NCI-H82 (cell line): ENCODE data around the gene ANTKMT.

ENCODE experiments used
- DNase-seq: peaks from one replicate; lab custom pipeline; 2025; lab: John Stamatoyannopoulos, UW

ANTKMT gene, protein sequence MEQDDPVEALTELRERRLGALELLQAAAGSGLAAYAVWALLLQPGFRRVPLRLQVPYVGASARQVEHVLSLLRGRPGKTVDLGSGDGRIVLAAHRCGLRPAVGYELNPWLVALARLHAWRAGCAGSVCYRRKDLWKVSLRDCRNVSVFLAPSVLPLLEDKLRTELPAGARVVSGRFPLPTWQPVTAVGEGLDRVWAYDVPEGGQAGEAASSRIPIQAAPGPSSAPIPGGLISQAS

DNA sequence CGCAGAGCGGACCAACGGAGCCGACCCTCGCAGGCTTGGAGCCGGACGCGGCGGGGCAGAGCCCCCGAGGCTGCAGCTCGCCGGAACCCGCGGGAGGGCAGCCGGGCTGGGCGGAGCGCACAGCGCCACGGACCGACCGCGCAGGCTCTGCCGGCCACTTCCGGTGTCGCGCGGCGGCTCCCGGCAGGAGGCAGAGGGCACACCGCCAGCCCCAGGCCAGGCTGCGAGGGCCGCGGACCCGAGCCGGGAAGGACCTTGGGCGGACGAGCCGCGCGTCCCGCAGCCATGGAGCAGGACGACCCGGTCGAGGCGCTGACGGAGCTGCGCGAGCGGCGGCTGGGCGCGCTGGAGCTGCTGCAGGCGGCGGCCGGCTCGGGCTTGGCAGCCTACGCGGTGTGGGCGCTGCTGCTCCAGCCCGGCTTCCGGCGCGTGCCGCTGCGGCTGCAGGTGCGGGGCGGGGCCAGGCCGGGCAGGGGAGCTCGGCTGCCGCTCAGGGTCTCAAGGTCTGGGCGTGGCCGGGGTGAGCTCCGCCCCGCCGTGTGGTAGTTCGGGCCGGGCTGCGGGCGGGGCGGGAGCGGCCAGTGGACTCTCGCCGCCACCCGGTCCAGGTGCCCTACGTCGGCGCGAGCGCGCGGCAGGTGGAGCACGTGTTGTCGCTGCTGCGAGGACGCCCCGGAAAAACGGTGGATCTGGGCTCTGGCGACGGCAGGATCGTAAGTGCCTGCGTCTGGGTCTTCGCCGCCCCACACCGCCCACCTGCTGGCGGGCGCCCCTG is at the start of gene ANTKMT:
TSS of gene ANTKMT (plus strand) at position 157 of the 775 bp plus-strand sequence. CDS start at position 286, 129 bp downstream.
- DNase-seq = peak; percentile 95

GRCh38 chr16:671353-672131 is 49.4 kb upstream of the ANTKMT start:
- DNase-seq = peak; percentile 33

- DNase-seq = no peak
These were observed 48.6 kb upstream of the ANTKMT start for GRCh38 chr16:672371-672770.

DNA sequence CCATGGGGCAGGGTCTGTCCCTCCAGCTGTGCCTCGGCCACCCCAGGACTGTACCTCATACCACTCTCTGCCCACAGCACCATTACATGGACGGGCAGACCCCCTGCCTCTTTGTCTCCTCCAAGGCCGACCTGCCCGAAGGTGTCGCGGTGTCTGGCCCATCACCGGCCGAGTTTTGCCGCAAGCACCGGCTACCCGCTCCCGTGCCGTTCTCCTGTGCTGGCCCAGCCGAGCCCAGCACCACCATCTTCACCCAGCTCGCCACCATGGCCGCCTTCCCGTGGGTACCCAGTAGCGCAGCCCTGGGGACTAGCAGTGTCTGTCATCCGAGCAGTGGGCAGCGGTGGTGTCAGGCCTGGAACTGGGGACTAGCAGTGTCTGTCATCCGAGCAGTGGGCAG is 48.1 kb upstream of the ANTKMT start:
- DNase-seq = no peak

DNA sequence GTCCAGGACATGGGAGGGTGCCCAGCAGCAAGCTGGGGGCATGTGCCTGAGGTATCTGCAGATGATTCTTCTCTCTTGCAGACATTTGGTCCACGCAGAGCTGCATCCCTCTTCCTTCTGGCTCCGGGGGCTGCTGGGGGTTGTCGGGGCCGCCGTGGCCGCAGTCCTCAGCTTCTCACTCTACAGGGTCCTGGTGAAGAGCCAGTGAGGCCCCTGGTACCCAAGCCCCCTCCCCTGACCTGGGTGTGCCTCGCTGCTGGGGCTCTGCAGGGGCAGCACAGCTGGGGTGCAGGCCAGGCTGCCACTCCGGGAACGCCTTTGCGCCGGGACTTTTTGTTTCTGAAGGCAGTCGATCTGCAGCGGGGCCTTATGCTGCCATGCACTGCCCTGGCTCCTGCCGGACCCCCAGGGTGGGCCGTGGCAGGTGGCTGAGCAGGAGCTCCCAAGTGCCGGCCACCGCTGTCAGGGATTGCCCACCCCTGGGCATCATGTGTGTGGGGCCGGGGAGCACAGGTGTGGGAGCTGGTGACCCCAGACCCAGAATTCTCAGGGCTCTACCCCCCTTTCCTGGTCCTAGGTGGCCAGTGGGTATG is 47.5 kb upstream of the ANTKMT start:
- DNase-seq = no peak

DNA sequence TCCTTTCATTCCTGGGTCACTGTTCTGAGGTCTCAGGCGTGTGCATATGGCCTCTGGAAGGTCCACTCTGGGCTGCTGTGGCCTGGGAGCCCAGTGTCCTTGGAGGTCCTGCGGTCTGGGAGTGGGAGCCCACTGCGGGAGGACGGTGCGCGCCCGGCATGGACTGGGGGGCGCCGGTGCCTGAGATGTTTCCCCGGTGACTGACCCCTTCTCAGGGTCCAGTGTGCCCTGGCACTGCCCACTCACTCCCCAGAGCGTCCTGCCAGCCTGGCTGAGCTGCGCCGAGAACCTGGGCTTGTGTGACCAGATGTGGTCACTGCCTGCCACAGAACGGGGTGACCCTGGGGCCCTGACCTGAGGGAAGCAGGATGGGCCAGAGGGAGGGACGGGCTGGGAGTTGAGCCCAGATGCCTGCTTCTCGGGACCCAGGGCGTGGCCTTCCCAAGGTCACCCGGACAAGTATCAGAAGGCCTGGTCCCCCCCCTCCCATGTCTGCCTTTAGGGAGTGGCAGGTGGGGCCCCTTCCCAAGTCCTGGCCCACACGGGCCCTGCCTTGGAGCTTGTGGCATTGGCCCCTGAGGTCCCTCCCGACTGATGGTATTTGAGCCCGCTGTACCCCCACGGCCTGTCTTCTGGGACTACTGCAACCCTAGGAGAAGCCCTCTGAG is 46.6 kb upstream of the ANTKMT start:
- no peak for DNase-seq

- DNase-seq = peak; percentile 68
These were observed 45.7 kb upstream of the ANTKMT start, which contains the start of gene RHBDL1 for GRCh38 chr16:674968-675883. Gene RHBDL1 (plus strand): TSS chr16:675671. CDS start chr16:675791, 120 bp downstream.

GRCh38 chr16:675884-676564 is 44.9 kb upstream of the ANTKMT start:
- no peak for DNase-seq

- no peak for DNase-seq
These were observed 44.4 kb upstream of the ANTKMT start for GRCh38 chr16:676565-676902.

GRCh38 chr16:676913-677312 is 44.0 kb upstream of the ANTKMT start:
- no peak for DNase-seq

DNA sequence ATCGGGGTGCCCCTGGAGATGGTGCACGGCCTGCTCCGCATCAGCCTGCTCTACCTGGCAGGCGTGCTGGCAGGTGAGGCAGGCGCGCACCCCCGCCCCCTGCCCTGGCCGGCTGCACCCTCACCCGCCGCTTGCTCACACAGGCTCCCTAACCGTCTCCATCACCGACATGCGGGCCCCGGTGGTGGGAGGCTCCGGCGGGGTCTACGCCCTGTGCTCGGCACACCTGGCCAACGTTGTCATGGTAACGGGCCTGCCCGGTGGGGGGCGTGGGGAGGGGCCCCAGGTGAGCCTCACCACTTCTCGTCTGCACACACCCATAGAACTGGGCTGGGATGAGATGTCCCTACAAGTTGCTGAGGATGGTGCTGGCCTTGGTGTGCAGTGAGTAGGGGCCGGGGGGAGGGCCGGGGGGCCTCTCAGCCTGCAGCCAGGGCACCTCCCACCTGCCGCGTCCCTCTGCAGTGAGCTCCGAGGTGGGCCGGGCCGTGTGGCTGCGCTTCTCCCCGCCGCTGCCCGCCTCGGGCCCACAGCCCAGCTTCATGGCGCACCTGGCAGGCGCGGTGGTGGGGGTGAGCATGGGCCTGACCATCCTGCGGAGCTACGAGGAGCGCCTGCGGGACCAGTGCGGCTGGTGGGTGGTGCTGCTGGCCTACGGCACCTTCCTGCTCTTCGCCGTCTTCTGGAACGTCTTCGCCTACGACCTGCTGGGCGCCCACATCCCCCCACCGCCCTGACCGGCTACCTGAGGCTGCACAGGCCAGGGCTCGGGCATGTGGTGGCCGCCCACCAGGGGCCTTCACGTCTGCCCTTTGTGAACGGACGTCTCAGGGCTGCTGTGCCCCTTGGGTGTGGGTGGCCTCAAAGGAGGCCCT is 43.4 kb upstream of the ANTKMT start:
- DNase-seq = no peak

GRCh38 chr16:678209-678857 is 42.6 kb upstream of the ANTKMT start:
- DNase-seq = no peak

- peak; percentile 87 for DNase-seq
These were observed 41.8 kb upstream of the ANTKMT start for GRCh38 chr16:678858-679813.

DNA sequence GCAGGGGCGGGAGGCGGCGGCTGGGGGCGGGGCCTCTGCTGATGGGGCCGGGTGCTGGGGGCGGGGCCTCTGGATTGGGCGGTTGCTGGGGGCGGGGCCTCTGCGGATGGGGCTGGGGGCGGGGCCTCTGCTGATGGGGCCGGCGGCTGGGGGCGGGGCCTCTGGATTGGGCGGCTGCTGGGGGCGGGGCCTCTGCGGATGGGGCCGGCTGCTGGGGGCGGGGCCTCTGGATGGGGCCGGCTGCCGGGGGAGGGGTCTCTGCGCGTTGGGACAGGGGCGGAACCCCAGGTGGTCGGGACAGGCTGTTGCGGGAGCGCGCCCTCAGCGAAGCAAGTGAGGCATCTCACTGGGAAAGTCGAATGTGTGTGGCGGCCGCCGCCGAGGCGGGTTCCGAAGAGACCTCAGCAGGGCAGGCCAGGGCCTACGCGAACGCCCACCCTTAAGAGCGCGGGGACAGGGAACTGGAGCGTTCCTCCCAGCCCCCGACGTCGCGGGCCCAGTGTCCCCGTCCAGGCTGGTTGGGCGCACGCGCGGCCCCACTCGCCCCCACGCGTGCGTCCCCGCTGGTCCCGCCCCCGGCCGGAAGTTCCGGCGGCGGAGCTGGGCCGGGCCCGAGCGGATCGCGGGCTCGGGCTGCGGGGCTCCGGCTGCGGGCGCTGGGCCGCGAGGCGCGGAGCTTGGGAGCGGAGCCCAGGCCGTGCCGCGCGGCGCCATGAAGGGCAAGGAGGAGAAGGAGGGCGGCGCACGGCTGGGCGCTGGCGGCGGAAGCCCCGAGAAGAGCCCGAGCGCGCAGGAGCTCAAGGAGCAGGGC is 40.9 kb upstream of the ANTKMT start, which contains the start of gene STUB1:
TSS of gene STUB1 (plus strand) at position 597 of the 811 bp plus-strand sequence. CDS start at position 713, 116 bp downstream.
- peak; percentile 96 for DNase-seq

- DNase-seq = no peak
These were observed 40.4 kb upstream of the ANTKMT start for GRCh38 chr16:680625-680945.

DNA sequence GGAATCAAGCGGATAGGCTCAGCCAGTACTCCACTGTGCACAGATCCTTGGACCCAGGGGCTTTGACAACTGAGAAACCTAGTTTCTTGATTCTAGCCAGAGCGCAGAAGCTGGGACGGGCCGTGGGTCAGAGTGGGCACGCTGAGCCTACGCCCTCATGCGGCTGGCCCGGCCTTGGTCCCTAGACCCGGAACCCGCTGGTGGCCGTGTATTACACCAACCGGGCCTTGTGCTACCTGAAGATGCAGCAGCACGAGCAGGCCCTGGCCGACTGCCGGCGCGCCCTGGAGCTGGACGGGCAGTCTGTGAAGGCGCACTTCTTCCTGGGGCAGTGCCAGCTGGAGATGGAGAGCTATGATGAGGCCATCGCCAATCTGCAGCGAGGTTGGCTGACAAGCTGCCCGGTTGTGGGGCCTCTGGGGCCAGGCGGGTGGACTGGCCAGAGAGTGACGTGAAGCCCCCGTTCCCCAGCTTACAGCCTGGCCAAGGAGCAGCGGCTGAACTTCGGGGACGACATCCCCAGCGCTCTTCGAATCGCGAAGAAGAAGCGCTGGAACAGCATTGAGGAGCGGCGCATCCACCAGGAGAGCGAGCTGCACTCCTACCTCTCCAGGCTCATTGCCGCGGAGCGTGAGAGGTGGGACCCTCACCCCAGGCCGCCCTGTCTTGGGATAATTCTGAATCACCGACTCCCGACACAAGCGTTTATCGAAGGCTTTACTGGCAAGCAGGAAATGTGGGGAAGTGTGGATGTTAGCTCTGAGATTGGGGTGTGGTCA is 39.8 kb upstream of the ANTKMT start:
- DNase-seq = peak; percentile 56
